Stomach (tissue), 4 donors: ENCODE results near the gene APOL3.

Source experiments
- CTCF ChIP-seq, 7 experiments: fragments of 450-650 bp in 4 of 7; fragments of 200-600 bp in 3 of 7; sonication (generic) in 3 of 7; IDR thresholded peaks; one replicate each; pipeline ENCODE4 v1.5.1; 2016 to 2019; ENCODE audit warnings: antibody characterized with exemption in 7 of 7, control low read depth in 2 of 7, mild to moderate bottlenecking in 1 of 7
- POLR2A ChIP-seq, 4 donors: fragments of 450-650 bp; IDR thresholded peaks; one replicate each; pipeline ENCODE4 v1.6.1; 2016; ENCODE audit warnings: antibody characterized with exemption in 4 of 4, control low read depth in 2 of 4, mild to moderate bottlenecking in 1 of 4, moderate library complexity in 1 of 4
- POLR2AphosphoS5 ChIP-seq, 3 donors: sonication (generic); formaldehyde crosslinking; IDR thresholded peaks; one replicate each; pipeline ENCODE4 v1.6.1; 2016; ENCODE audit warnings: antibody characterized with exemption in 3 of 3

DNA sequence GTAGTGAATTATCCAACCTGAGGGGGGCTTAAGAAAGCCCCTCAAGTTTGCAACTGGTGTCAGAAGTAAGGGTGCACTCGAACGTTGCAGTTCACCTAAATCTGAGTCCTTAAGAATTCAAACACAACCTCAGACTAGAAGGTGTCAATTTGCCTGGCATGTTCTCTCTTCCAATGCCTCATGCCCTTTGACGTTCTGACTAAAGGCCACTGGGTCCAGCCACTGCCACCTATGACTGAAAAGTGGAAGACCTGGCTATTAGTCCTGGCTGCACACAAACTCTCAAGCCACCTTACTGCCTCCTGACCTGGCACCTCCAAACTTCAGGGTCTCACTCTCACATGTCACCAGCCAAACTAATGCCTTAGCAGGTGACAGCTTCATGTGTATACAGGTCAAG lies 33.0 kb upstream of the APOL3 start:
- TF ChIP-seq CTCF (IDR thresholded peaks at IDR 0.05), result no peak
- no peak for TF ChIP-seq POLR2A (IDR thresholded peaks at IDR 0.05)
- no peak for TF ChIP-seq POLR2AphosphoS5 (IDR thresholded peaks at IDR 0.05)
